GM19099 (cell line): Measurements from ENCODE around the gene GPR12.

ENCODE experiments used
- POLR2A ChIP-seq: IDR thresholded peaks from 3 replicates; pipeline ENCODE4 v1.6.1; 2011; ENCODE audit warnings: low read depth; ENCODE audit not compliant: insufficient read length; ENCODE audit errors: extremely low read depth

Gene GPR12

GRCh38 chr13:26759907-26760831 is at the start of gene GPR12:
Gene GPR12, minus strand, starts transcription at chr13:26760786. Its CDS starts 959 bp downstream, at chr13:26759827.
- TF ChIP-seq POLR2A: no peak

DNA sequence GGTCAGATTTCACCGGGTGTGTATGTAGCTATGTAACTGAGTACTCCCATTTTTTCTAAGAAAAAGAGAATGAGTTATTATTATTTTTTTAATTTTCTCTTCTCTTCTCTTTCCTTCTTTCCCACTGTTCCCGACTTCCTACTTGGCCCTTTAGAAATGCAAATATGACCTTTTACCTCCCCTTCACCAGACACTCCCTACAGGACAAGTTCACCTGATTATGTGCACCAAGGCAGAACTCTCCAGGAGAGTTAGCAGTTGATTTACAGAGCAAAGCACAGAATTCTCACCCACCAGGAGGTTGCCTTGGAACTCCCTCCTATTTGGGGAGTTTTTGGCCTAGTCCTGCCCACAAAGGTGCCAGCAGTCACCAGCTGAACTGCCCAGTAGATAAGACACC is 49.5 kb upstream of the GPR12 start:
- no peak for TF ChIP-seq POLR2A

GRCh38 chr13:26806891-26807290 is 46.3 kb upstream of the GPR12 start:
- no peak for TF ChIP-seq POLR2A

DNA sequence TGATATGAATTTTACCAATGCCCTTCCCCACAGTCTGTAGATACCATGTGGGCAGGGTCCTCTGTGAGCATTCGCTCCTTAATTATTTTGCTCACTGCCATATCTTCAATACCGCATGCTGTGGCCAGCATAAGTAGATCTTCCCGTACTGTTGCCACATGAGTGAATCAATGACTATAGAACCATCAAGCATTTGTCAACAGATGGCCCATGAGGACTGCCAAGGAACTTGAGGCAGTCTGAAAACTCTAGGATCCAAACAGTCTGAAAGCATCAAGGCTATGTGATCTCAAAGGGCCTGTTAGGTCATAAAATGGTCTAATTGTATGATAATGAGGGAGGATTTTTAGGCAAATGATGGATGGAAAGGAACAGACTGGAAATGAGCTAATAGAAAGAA is 27.4 kb upstream of the GPR12 start:
- TF ChIP-seq POLR2A: no peak

DNA sequence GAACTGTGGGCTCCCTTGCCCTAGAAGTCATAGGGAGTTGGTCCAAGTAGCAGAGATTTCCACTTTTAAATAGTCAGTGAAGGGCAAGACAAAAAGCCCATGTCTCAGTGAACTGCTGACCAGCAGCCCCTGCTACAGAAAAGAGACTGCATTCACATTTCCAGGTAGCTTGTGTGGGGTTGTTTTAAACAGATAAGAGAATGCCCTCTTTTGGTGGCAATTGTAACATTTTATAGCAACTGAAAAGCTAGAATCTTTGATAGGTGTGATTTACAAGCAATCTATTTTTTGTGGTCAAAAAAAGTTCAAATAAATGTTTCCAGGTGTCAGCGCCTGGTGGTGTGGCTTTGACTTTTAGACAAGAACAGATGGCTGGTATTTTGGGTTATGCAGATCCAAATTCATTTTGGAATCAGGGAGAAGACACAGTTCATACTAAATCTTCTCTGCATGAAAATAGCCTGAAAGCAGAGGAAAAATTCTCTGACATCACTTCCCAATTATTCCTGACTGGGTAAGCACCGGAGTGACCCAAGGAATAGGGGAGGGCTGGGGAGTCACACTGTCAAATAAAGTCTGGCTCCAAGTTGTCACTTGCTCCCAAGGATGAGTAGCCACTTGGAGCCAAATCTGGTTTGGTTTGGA is 26.2 kb upstream of the GPR12 start:
- TF ChIP-seq POLR2A: no peak

DNA sequence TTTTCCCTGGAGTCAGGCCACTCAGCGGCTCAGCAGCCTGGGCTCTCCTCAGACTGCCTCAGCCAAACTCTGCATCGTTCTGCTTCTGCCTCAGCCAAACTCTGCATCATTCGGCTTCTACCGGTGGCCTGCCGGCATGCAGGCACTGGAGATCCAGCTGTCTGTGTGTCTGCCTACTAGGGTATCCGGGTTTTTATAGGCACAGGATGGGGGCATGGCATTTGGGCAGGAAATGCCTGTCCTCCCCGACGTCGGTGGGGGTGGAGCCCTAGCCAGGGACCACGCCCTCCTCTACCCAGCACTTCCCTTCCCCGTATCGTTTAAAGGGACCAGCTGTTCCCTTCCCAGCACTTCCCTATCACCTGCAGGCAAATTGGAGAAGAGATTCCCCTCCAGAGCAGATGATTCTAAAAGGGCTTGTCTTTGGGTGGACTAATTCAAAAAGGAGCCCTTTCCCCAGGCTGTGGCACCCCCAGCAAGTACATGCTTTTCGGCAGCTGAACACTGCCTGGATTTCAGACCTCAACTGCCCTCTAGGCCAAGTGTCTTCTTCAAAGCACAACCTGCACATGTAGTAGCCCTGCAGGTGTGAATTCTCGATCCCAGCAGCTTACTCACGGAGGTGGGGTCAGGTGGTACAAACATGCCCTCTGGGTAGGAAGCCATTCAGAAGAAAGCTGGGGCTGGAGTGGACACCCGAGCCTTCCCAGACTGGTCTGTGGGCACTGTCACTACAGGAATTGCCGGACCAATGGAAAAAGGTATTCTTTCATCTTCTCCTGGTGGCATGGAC is 25.4 kb upstream of the GPR12 start:
- no peak for TF ChIP-seq POLR2A

DNA sequence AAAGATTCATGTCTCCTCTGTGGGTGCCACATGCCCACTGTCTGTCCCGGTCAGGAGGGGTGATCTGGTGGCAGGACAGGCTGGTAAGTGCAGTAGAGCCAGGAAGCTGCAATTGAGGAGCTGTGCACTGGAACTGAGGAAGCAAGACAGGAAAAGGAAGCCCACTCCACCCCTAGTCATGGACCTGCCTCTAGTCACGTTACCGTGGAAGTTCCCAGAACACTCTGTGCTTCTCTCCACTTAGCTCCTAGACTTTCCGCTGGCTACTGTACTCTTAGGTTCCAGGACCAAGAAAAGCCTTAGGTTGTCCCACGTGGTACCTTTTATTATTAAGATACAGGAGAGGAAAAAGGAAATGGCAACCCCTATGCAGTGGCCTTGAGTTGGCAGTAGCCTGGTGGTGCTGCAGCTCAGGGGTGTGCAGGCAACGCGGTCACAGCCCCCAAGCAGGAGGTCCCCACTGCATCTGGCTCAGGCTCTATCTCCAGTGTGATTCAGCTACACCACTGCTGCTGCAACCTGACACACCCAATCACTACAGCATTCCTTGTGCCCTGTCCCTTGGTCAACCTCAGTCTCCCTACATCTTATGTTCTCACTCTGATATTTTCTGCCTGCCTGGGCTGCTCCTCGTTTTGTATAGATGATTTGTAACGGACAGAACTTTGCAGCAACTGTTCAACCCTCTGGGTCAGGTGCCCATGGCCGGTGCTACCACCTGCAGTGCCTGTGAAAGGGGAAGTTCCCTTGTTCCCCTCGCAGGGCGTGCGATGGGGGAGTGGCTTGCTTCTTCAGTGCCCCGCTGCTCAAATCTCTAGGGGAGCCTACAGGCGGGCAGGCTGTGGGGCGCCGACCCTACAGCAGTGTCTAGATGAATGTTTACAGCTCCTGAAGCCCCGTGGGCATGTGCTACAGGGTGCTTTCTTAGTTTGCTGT is 24.4 kb upstream of the GPR12 start:
- TF ChIP-seq POLR2A: no peak

GRCh38 chr13:26780411-26780810 is 19.8 kb upstream of the GPR12 start:
- TF ChIP-seq POLR2A: no peak

DNA sequence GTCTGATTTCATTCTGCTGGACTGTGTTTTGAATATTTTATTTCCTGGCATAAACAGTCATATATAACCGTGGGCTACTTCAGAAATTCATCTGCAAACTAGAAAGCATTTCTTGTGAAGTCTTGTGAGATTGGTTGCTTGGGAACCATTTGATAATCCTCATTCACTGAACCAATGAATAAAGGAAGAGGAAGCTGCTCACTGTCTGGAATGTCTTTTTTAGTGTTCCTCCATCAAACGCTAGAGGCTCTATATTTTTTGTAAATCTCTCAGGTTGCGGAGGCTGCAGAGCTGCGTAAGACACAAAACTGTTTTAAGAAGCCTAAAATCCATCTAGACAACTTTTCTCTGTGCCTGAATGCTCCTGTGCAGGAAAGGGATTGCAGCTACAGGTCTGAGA is 18.7 kb upstream of the GPR12 start:
- no peak for TF ChIP-seq POLR2A

- TF ChIP-seq POLR2A: no peak
Observed at GRCh38 chr13:26772531-26772930, 11.9 kb upstream of the GPR12 start.

- TF ChIP-seq POLR2A: no peak
Observed at GRCh38 chr13:26771796-26772195, 11.2 kb upstream of the GPR12 start.

GRCh38 chr13:26762745-26763345 is 2.3 kb upstream of the GPR12 start:
- TF ChIP-seq POLR2A: no peak

GRCh38 chr13:26760832-26761582 is 421 bp upstream of the GPR12 start:
- no peak for TF ChIP-seq POLR2A

GRCh38 chr13:26759249-26759906 is 1.2 kb downstream of the GPR12 start:
- TF ChIP-seq POLR2A: no peak
